ENCODE data around the gene DET1.

DET1 gene

GRCh38 chr15:88467935-88468528, 78.4 kb downstream of the DET1 start:
- Histone ChIP-seq H2AFZ (ENCODE audit: low read length) (peak overlapping the region; percentile 92), H3K27me3 (ENCODE audit: insufficient read depth, low read length, poor library complexity, severe bottlenecking) (no peaks in the 10 kb centered on the region), H3K9ac (ENCODE audit: low read depth, low read length, poor library complexity, severe bottlenecking) (peak overlapping the region; percentile 95), H3K79me2 (ENCODE audit: insufficient read depth, low read length) (peaks cover 58% of the 10 kb centered on the region), H3K4me1 (ENCODE audit: insufficient read depth, low read length, poor library complexity, severe bottlenecking) (peaks cover 41% of the 10 kb centered on the region), H3K36me3 (ENCODE audit: insufficient read depth, low read length) (peaks cover 13% of the 10 kb centered on the region; the same call in 1 of the 2 replicates), H3K9me3 (ENCODE audit: insufficient read depth, low read depth, low read length) (no peaks in the 10 kb centered on the region), H3K4me2 (ENCODE audit: low read depth, low read length, poor library complexity, severe bottlenecking) (peak overlapping the region; percentile 93), H3K9me2 (replicated peaks; ENCODE audit: low read depth, low read length) (no peaks in the 10 kb centered on the region), H3K4me3 (ENCODE audit: low read length, poor library complexity, severe bottlenecking) (peak overlapping the region; percentile 97), H4K20me1 (ENCODE audit: insufficient read depth, low read length, poor library complexity, severe bottlenecking) (no peaks in the 10 kb centered on the region), H3F3A (ENCODE audit: low read depth) (no peaks in the 10 kb centered on the region)
- TF ChIP-seq, protein P1, sequence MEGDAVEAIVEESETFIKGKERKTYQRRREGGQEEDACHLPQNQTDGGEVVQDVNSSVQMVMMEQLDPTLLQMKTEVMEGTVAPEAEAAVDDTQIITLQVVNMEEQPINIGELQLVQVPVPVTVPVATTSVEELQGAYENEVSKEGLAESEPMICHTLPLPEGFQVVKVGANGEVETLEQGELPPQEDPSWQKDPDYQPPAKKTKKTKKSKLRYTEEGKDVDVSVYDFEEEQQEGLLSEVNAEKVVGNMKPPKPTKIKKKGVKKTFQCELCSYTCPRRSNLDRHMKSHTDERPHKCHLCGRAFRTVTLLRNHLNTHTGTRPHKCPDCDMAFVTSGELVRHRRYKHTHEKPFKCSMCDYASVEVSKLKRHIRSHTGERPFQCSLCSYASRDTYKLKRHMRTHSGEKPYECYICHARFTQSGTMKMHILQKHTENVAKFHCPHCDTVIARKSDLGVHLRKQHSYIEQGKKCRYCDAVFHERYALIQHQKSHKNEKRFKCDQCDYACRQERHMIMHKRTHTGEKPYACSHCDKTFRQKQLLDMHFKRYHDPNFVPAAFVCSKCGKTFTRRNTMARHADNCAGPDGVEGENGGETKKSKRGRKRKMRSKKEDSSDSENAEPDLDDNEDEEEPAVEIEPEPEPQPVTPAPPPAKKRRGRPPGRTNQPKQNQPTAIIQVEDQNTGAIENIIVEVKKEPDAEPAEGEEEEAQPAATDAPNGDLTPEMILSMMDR (conservative IDR thresholded peaks at IDR 0.05; ENCODE audit: low read length): peak; percentile 59
- TF ChIP-seq EZH2phosphoT487 (IDR thresholded peaks at IDR 0.05; ENCODE audit: borderline replicate concordance): no peak

GRCh38 chr15:88467073-88467934, 79.2 kb downstream of the DET1 start, which contains the start of the genes MRPL46 and MRPS11:
MRPL46 (minus strand) TSS chr15:88467388; CDS start chr15:88467377, 11 bp downstream.
MRPS11 (plus strand) TSS chr15:88467708; CDS start chr15:88467718, 10 bp downstream.
- Histone ChIP-seq H3K4me1 (ENCODE audit: insufficient read depth, low read length, poor library complexity, severe bottlenecking) (peaks cover 41% of the 10 kb centered on the region), H3K9me3 (ENCODE audit: insufficient read depth, low read depth, low read length) (no peaks in the 10 kb centered on the region), H3K36me3 (ENCODE audit: insufficient read depth, low read length) (peaks cover 18% of the 10 kb centered on the region; the same call in 1 of the 2 replicates), H3K4me2 (ENCODE audit: low read depth, low read length, poor library complexity, severe bottlenecking) (peak within 1 kb of the TSS; percentile 93), H3K79me2 (ENCODE audit: insufficient read depth, low read length) (peaks cover 60% of the 10 kb centered on the region), H3K27me3 (ENCODE audit: insufficient read depth, low read length, poor library complexity, severe bottlenecking) (no peaks in the 10 kb centered on the region), H4K20me1 (ENCODE audit: insufficient read depth, low read length, poor library complexity, severe bottlenecking) (no peaks in the 10 kb centered on the region), H3K9me2 (replicated peaks; ENCODE audit: low read depth, low read length) (no peaks in the 10 kb centered on the region), H3K4me3 (ENCODE audit: low read length, poor library complexity, severe bottlenecking) (peak within 1 kb of the TSS; percentile 97), H3K9ac (ENCODE audit: low read depth, low read length, poor library complexity, severe bottlenecking) (peak within 1 kb of the TSS; percentile 95), H3F3A (ENCODE audit: low read depth) (no peaks in the 10 kb centered on the region), H2AFZ (ENCODE audit: low read length) (peak within 1 kb of the TSS; percentile 92)
- TF ChIP-seq, protein P1 (conservative IDR thresholded peaks at IDR 0.05; ENCODE audit: low read length): no peak
- TF ChIP-seq EZH2phosphoT487 (IDR thresholded peaks at IDR 0.05; ENCODE audit: borderline replicate concordance): no peak

- no peaks in the 10 kb centered on the region for H3K9me2 ChIP-seq (replicated peaks; ENCODE audit: low read depth, low read length)
- no peaks in the 10 kb centered on the region for H4K20me1 ChIP-seq (ENCODE audit: insufficient read depth, low read length, poor library complexity, severe bottlenecking)
- peak overlapping the region; percentile 97 for H3K4me3 ChIP-seq (ENCODE audit: low read length, poor library complexity, severe bottlenecking)
- no peaks in the 10 kb centered on the region for H3K9me3 ChIP-seq (ENCODE audit: insufficient read depth, low read depth, low read length)
- H3K36me3 ChIP-seq (ENCODE audit: insufficient read depth, low read length): peaks cover 33% of the 10 kb centered on the region
- TF ChIP-seq, protein P1 (conservative IDR thresholded peaks at IDR 0.05; ENCODE audit: low read length): no peak
- no peak for TF ChIP-seq EZH2phosphoT487 (IDR thresholded peaks at IDR 0.05; ENCODE audit: borderline replicate concordance)
- H3F3A ChIP-seq (ENCODE audit: low read depth): no peaks in the 10 kb centered on the region
- H3K9ac ChIP-seq (ENCODE audit: low read depth, low read length, poor library complexity, severe bottlenecking): peak overlapping the region; percentile 95
- no peak overlapping the region for H2AFZ ChIP-seq (ENCODE audit: low read length)
- H3K27me3 ChIP-seq (ENCODE audit: insufficient read depth, low read length, poor library complexity, severe bottlenecking): no peaks in the 10 kb centered on the region
- peaks cover 60% of the 10 kb centered on the region for H3K79me2 ChIP-seq (ENCODE audit: insufficient read depth, low read length)
- peak overlapping the region; percentile 93 for H3K4me2 ChIP-seq (ENCODE audit: low read depth, low read length, poor library complexity, severe bottlenecking)
- H3K4me1 ChIP-seq (ENCODE audit: insufficient read depth, low read length, poor library complexity, severe bottlenecking): peaks cover 41% of the 10 kb centered on the region
Observed at GRCh38 chr15:88465633-88466224, 80.8 kb downstream of the DET1 start.
